Mucosa of stomach (tissue), 1 donor: ENCODE measurements around the gene RPL32.
"Not testable (repeated sequence)": the region's sequence is repeated elsewhere in the genome, so short reads cannot be mapped to it uniquely, and the experiment has no call there.

Source experiments
- H3K27me3 ChIP-seq: one replicate; pipeline ENCODE4 v1.7.0; 2013; ENCODE audit warnings: mild to moderate bottlenecking, low read length; ENCODE audit not compliant: control insufficient read depth, insufficient read depth
- H3K36me3 ChIP-seq: one replicate; pipeline ENCODE4 v1.7.0; 2013; ENCODE audit warnings: low read length; ENCODE audit not compliant: control insufficient read depth, insufficient read depth
- H3K4me1 ChIP-seq: one replicate; pipeline ENCODE4 v1.7.0; 2013; ENCODE audit warnings: mild to moderate bottlenecking, low read length; ENCODE audit not compliant: control insufficient read depth, insufficient read depth
- H3K4me3 ChIP-seq: one replicate; pipeline ENCODE4 v1.7.0; 2013; ENCODE audit warnings: low read length
- H3K9ac ChIP-seq: one replicate; pipeline ENCODE4 v1.7.0; 2013; ENCODE audit warnings: mild to moderate bottlenecking, low read length, moderate library complexity
- H3K9me3 ChIP-seq: one replicate; pipeline ENCODE4 v1.7.0; 2013; ENCODE audit warnings: mild to moderate bottlenecking, low read length, moderate library complexity; ENCODE audit not compliant: control insufficient read depth
- donor health status: Pancreatic carcinoma.

The RPL32 gene

GRCh38 chr3:12841149-12841969 lies at the start of gene RPL32:
Gene RPL32, minus strand, starts transcription at chr3:12841565. Its CDS starts 1,328 bp downstream, at chr3:12840237.
- H3K36me3 ChIP-seq = peaks cover 16% of the 10 kb centered on the region
- peaks cover 6% of the 10 kb centered on the region for H3K4me1 ChIP-seq
- peak within 1 kb of the TSS; percentile 91 for H3K9ac ChIP-seq
- H3K4me3 ChIP-seq = peak within 1 kb of the TSS; percentile 99
- H3K9me3 ChIP-seq = no peaks in the 10 kb centered on the region
- H3K27me3 ChIP-seq = no peaks in the 10 kb centered on the region

- Histone ChIP-seq H3K4me1 (no peaks in the 10 kb centered on the region), H3K9ac (no peak overlapping the region), H3K36me3 (no peaks in the 10 kb centered on the region)
Observed at GRCh38 chr3:12890610-12891390, 49.4 kb upstream of the RPL32 start.

GRCh38 chr3:12886736-12887135 lies 45.4 kb upstream of the RPL32 start:
- no peaks in the 10 kb centered on the region for H3K9me3 ChIP-seq
- H3K9ac ChIP-seq = no peak overlapping the region
- H3K4me1 ChIP-seq = no peaks in the 10 kb centered on the region
- H3K27me3 ChIP-seq = peaks cover 12% of the 10 kb centered on the region
- no peaks in the 10 kb centered on the region for H3K36me3 ChIP-seq
- no peak overlapping the region for H3K4me3 ChIP-seq

More at GRCh38 chr3:12890610-12891390, 49.4 kb upstream of the RPL32 start:
- Histone ChIP-seq H3K9me3 (no peaks in the 10 kb centered on the region), H3K4me3 (no peak overlapping the region), H3K27me3 (peaks cover 9% of the 10 kb centered on the region)

GRCh38 chr3:12886106-12886679 lies 44.8 kb upstream of the RPL32 start:
- Histone ChIP-seq H3K27me3 (peaks cover 7% of the 10 kb centered on the region), H3K4me1 (no peaks in the 10 kb centered on the region), H3K4me3 (no peak overlapping the region), H3K9ac (no peak overlapping the region), H3K36me3 (no peaks in the 10 kb centered on the region), H3K9me3 (no peaks in the 10 kb centered on the region)

GRCh38 chr3:12885583-12885930 lies 44.2 kb upstream of the RPL32 start:
- Histone ChIP-seq H3K27me3 (peaks cover 6% of the 10 kb centered on the region), H3K9ac (no peak overlapping the region), H3K4me1 (no peaks in the 10 kb centered on the region), H3K9me3 (no peaks in the 10 kb centered on the region), H3K4me3 (no peak overlapping the region), H3K36me3 (no peaks in the 10 kb centered on the region)

GRCh38 chr3:12884790-12885582 lies 43.6 kb upstream of the RPL32 start:
- Histone ChIP-seq H3K36me3 (no peaks in the 10 kb centered on the region), H3K27me3 (peaks cover 4% of the 10 kb centered on the region), H3K4me1 (no peaks in the 10 kb centered on the region), H3K9ac (no peak overlapping the region), H3K4me3 (no peak overlapping the region), H3K9me3 (no peaks in the 10 kb centered on the region)

GRCh38 chr3:12884186-12884680 lies 42.9 kb upstream of the RPL32 start:
- Histone ChIP-seq H3K4me1 (no peaks in the 10 kb centered on the region), H3K9ac (no peak overlapping the region), H3K4me3 (no peak overlapping the region), H3K36me3 (no peaks in the 10 kb centered on the region), H3K9me3 (no peaks in the 10 kb centered on the region), H3K27me3 (peaks cover 4% of the 10 kb centered on the region)

GRCh38 chr3:12882336-12883310 lies 41.3 kb upstream of the RPL32 start:
- no peaks in the 10 kb centered on the region for H3K36me3 ChIP-seq
- no peak overlapping the region for H3K4me3 ChIP-seq
- H3K27me3 ChIP-seq = peaks cover 4% of the 10 kb centered on the region
- no peaks in the 10 kb centered on the region for H3K9me3 ChIP-seq
- H3K9ac ChIP-seq = no peak overlapping the region
- H3K4me1 ChIP-seq = no peaks in the 10 kb centered on the region

GRCh38 chr3:12881858-12882257 lies 40.5 kb upstream of the RPL32 start:
- not testable (repeated sequence) for H3K4me1 ChIP-seq

GRCh38 chr3:12879191-12879815 lies 37.9 kb upstream of the RPL32 start:
- H3K36me3 ChIP-seq = no peaks in the 10 kb centered on the region
- H3K9ac ChIP-seq = no peak overlapping the region
- H3K27me3 ChIP-seq = peaks cover 12% of the 10 kb centered on the region
- H3K9me3 ChIP-seq = no peaks in the 10 kb centered on the region
- no peak overlapping the region for H3K4me3 ChIP-seq
- peaks cover 5% of the 10 kb centered on the region for H3K4me1 ChIP-seq

More at GRCh38 chr3:12881858-12882257, 40.5 kb upstream of the RPL32 start:
- H3K9ac ChIP-seq, H3K36me3 ChIP-seq, H3K4me3 ChIP-seq, H3K27me3 ChIP-seq, H3K9me3 ChIP-seq: not testable (repeated sequence)
